GM18505 (cell line): Measurements from ENCODE around the gene NXPH1.

Experiments
- ATAC-seq: cut with Tn5 transposase; IDR thresholded peaks from one replicate; pipeline ENCODE4 v1.9.1; 2021; ENCODE audit not compliant: unreplicated experiment
- POLR2A ChIP-seq: IDR thresholded peaks from 4 replicates; pipeline ENCODE4 v1.6.1; 2011; ENCODE audit warnings: borderline replicate concordance; ENCODE audit not compliant: insufficient read depth, insufficient read length; ENCODE audit errors: extremely low read depth

The NXPH1 gene

DNA sequence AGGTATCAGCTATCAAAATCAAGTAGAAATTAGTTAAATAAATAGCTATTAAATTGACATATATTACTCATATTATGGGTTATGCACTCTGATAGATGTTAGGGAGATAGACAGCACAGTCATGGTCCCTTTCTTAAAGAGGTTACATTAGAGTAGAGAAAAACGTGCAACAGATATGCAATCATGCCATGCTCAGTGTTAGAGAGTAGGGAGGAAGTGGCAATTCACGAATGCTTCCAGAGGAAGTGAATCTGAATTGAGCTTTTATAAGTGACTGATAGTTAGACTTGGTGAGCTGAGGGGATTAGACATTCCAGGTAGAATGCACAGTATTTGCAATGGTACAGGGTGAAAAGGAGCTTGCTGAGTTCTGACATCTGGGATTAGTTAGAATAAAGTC lies 349.8 kb downstream of the NXPH1 start:
- ATAC-seq = no peak
- TF ChIP-seq POLR2A = no peak

DNA sequence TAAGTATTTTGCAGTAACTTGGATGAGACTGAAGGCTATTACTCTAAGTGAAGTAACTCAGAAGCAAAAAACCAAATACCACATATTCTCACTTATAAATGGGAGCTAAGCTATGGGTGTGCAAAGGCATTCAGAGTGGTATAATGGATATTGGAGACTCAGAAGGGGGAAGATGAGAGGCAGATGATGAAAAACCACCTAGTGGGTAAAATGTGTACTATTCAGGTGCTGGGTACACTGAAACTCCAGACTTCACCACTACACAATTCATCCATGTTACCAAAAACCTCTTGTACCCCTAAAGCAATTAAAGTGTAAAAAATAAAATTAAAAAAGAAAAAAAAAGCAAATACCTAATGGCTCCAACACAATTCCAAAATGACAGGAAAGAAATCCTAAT lies 351.7 kb downstream of the NXPH1 start:
- TF ChIP-seq POLR2A = no peak
- no peak for ATAC-seq

- no peak for TF ChIP-seq POLR2A
- no peak for ATAC-seq
Observed at GRCh38 chr7:8800986-8801385, 367.6 kb downstream of the NXPH1 start.
